G401.6 (cell line): Measurements from ENCODE around the gene RBM7.

Experiments used
- FAIRE-seq: peaks from 2 replicates; lab custom pipeline; 2012; peaks lifted over from hg19 to GRCh38; lab: Jason Lieb, UNC

The RBM7 gene

DNA sequence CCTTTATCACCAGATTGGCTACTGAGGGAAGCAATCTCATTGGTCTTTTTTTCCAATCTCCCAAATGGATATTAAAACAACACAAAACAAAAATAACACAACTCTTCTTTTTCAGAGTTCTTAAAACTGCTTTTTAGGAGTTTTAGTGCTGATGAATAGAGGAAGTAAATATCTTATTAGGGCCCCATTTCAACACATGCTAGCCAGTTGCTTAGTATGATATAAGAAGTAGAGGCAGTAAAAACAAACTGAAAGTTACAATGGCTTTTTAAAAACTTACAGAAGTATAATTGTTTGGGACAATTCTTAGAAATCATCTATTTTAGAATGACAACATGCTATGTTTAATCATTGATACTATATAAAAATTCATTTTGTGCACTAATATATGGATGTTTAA lies 3.5 kb upstream of the RBM7 start:
- no peak for FAIRE-seq

DNA sequence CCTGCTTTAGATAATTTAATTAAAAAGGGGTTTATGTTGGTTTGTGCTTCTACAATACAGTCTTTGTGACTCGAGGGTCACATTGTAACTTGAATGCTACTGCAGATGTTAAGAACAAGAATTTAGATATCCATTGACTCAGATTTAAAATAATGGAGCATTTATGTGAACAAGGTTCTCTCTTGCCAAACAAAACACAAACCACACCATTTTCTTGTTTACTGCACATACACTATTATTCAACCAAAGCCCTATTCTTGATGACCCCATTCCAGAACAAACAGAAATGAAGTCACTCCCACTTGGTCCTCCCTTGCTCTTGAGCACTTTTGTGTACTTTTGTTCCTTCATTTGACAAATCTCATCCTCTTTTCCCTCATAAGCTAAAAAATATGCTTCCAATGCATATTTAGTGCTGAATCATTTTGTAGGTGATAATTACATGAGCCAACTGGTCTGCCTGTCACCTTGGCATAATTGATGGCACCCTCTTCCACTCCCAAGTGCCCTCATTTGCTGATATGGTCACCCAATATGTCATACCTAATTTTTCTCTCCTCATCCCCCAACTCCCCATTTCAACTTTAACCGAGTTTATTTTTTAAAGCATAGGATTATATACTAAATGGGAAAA lies 3.0 kb upstream of the RBM7 start:
- no peak for FAIRE-seq

DNA sequence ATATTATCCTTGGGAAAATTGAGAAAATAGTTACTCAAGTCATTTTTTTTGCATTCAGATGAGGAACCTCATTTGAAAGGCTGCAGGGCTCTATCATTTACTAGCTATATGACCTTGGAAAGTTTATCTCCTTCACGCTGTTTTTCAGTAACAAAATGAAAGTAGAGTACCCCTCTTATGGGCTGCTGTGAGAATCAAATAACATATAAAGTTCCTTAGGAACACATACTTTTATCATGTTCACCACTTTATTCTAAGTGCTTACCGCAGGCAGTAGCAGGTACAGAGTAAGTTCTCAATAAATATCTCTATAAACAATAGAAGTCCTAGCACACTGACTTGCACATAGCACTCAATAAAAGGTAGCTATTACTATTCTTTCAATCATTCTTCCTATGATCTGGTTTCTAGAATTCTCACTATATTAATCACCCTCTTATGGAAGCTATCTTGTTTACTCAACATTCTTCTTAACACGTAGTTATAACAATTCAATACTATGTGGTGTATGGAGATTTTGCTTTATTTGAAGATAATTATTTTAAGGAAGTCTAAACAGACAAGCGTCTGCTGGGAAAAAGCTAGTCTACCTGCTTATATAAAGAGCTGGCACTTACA lies 2.1 kb upstream of the RBM7 start:
- no peak for FAIRE-seq

GRCh38 chr11:114399490-114400215 lies 813 bp upstream of the RBM7 start:
- no peak for FAIRE-seq

DNA sequence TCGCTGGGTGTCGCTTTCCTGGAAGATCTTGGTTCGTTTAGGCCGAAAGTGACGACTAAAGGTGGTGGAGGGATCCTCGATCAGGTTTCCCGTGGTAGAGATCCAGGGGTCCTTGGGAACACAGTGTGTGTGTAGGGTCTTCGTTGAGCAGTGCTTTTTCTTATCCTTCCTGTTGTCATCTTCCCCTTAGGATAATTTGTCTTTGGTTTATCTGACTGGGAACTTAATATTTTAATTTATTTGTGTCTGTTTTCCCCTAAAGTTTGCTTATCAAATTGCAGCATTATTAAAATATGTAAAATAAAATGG lies 403 bp downstream of the RBM7 start:
- no peak for FAIRE-seq

GRCh38 chr11:114401311-114401710 lies 845 bp downstream of the RBM7 start:
- FAIRE-seq = peak; percentile 77

DNA sequence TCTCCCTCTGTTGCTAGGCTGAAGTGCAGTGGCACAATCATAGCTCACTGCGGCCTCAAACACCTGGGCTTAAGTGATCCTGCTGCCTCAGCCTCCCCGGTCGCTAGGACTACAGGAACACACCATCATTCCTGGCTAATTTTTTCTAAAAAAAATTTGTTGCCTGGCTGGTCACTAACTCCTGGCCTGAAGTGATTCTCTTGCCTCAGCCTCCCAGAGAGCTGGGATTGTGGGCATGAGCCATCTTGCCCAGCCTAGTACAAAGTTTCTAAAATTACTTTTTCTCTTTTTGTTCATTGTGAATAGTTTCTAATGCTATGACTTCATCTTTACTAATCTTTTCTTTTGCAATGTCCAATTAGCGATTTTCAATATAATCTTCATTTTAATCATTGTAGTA lies 12.5 kb downstream of the RBM7 start:
- FAIRE-seq = no peak

GRCh38 chr11:114413958-114414357 lies 13.5 kb downstream of the RBM7 start:
- FAIRE-seq = no peak

DNA sequence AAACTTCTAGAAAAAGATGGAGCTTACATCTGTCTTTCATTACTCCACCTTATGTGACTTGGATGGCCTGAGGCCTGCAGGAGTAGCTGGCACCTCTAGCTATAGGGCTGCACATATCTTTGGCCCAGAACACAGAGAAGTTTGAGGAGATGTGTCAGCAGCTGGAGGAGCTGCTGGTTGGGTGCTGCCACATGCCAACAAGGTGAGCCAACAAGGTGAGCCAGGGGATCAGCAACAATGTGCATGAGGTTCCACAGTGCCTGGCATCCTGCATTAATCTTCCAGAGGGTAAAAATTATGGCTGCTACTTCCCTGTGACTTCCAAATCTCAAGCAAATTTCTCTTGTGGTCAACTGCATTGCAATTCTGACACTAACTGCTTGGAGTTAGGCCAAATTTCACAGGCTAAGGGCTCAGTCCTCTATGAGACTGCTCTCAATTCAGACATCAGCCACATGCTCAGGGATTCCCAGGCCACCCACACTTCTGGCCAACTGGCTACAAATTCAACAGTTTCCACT lies 16.0 kb downstream of the RBM7 start:
- no peak for FAIRE-seq

- FAIRE-seq = no peak
Observed at GRCh38 chr11:114426280-114426679, 25.8 kb downstream of the RBM7 start.

- no peak for FAIRE-seq
Observed at GRCh38 chr11:114430290-114430689, 29.8 kb downstream of the RBM7 start.

DNA sequence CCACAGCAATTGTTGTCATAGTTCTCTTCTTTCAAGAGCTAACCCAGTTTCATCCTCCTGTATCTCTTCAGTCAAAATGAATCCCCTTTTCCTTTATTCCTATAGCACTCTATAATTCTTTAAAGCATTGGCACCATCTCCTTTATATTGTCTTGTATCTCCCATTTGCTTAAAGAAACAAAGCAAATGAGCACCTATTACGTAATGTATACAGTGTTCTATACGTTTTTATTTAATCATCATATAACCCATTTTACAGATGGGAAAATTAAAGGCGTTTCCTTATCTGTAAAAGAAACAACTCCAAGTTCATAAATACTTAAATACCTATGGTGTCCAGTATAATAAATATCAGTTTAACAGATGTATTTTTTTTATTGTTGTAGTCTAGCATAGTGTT lies 32.4 kb downstream of the RBM7 start:
- no peak for FAIRE-seq

- FAIRE-seq = no peak
Observed at GRCh38 chr11:114433376-114433775, 32.9 kb downstream of the RBM7 start.

DNA sequence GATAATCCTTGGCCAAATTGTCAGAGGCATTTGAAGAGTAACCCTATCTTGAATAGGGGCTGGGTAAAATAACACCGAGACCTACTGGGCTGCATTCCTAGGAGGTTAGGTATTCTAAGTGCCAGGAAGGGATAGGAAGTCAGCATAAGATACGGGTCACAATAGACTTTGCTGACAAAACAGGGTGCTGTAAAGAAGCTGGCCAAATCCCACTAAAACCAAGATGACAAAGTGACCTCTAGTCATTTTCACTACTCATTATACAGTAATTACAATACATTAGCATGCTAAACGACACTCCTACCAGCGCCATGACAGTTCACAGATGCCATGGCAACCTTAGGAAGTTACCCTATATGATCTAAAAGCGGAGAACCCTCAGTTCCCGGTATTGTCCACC lies 37.8 kb downstream of the RBM7 start:
- FAIRE-seq = no peak

DNA sequence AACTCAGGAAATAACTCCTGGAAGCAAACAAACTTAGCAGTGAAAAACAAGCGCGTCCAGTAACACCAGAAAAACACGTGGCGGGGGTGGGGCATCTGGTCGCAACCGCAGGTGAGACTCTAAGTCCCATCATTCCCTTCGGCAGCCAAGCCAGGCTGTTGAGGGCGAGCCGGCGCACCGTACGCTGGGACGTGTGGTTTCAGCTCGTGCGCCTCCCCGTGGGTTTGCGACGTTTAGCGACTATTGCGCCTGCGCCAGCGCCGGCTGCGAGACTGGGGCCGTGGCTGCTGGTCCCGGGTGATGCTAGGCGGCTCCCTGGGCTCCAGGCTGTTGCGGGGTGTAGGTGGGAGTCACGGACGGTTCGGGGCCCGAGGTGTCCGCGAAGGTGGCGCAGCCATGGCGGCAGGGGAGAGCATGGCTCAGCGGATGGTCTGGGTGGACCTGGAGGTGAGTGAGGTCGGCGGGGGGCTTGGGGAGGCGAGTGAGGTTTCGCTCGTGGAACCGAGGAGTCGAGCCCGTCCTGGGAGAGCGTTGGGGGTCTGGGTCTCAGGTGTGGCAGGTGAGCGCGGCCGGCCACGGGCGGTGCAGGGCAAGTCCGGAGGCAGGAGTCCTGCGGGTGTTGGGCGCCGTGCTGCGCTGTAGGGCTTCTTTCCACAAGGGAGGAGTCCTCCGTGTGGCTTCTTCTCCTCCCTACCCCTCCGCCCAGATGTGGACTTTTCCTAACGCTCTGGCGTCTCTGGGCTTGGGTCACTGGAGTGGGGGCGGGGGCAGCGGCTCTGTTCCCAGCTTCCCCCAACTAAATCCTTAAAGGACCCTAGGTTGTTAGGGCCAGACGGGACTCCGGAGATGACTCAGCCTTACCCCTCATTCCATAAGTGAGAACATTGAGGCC lies 39.0 kb downstream of the RBM7 start, which contains the start of gene REXO2:
Gene REXO2 (plus strand): TSS at position 239 of the 892 bp plus-strand sequence. CDS start 62 bp downstream, at position 301.
- peak; percentile 95 for FAIRE-seq

GRCh38 chr11:114440121-114440860 lies 39.8 kb downstream of the RBM7 start:
- no peak for FAIRE-seq

DNA sequence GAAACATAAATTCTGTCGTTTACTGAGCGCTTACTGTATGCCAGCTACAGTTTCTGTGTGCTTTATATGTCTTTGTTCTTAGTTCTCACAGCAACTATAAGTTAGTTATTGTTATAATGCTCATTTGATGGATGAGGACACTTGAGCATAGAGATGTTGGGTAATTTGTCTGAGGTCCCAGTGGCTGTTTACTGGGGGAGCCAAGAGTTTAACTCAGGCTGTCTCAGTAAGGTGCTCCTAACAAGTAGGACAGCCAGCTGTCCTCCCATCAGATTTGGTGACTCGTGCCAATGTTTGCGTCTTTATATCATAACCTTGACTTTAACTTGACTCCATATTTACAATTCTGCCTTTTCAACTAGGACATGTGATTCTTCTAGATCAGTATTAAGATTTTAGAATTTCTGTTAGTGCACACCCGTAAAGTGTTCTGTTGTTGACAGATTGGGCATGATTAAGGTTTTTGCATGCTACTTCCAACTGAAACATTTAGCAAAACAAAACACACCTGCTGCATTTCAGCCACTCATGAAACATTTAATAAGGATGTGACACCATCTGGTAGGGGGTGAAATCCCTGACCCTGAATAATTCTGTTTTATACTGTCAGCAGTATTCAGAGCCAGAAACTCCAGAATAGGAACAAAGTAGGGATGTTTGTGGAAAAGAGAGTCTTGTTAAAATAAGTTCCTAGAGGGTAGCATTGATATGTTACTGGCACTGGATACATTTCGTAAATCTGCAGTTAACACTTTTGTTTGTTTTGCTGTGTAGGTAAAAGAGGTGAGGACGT lies 40.7 kb downstream of the RBM7 start:
- FAIRE-seq = no peak

GRCh38 chr11:114441921-114442320 lies 41.5 kb downstream of the RBM7 start:
- FAIRE-seq = no peak

- FAIRE-seq = no peak
Observed at GRCh38 chr11:114442536-114442935, 42.1 kb downstream of the RBM7 start.

DNA sequence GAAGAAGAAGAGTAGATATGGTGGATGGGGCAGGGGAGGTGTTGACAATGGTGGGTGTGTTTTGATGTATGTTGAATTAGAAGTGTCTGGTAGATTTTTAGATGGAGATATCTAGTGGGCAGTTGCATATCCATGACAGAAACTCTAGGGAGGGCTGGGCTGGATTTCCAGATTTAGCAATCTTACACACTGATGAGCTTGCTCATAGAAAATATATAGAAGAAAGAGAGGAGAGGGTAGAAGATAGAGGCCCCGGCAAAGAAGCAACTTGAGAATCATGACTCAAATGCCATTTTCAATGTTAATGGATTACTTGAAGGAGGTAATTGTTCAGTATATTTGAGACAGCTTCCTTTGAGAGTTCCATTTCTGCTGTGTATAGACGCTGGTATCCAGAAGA lies 47.0 kb downstream of the RBM7 start:
- no peak for FAIRE-seq

DNA sequence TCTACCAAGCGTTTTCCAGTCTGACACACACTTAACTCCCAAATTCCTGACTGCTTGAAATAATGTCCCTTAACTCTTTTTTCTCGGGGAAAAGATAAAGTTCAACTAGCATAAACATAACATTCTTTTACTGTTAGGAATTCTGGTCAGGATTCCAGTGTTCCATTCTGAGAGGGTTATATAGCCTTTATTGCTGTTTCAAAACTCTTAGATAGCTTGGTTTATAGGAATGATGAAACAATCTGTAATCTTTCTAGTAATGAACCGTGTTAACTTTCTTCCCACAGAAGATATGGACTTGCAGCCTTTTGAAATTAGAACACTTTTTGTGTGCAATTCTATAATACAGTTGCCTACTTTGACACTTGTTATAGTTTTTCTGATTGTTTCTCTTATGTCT lies 47.4 kb downstream of the RBM7 start:
- no peak for FAIRE-seq
